ENCODE data around the gene FOXC2.

DNA sequence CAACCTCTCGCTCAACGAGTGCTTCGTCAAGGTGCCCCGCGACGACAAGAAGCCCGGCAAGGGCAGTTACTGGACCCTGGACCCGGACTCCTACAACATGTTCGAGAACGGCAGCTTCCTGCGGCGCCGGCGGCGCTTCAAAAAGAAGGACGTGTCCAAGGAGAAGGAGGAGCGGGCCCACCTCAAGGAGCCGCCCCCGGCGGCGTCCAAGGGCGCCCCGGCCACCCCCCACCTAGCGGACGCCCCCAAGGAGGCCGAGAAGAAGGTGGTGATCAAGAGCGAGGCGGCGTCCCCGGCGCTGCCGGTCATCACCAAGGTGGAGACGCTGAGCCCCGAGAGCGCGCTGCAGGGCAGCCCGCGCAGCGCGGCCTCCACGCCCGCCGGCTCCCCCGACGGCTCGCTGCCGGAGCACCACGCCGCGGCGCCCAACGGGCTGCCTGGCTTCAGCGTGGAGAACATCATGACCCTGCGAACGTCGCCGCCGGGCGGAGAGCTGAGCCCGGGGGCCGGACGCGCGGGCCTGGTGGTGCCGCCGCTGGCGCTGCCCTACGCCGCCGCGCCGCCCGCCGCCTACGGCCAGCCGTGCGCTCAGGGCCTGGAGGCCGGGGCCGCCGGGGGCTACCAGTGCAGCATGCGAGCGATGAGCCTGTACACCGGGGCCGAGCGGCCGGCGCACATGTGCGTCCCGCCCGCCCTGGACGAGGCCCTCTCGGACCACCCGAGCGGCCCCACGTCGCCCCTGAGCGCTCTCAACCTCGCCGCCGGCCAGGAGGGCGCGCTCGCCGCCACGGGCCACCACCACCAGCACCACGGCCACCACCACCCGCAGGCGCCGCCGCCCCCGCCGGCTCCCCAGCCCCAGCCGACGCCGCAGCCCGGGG lies 1.3 kb downstream of the FOXC2 start:
- TF ChIP-seq, protein P1, sequence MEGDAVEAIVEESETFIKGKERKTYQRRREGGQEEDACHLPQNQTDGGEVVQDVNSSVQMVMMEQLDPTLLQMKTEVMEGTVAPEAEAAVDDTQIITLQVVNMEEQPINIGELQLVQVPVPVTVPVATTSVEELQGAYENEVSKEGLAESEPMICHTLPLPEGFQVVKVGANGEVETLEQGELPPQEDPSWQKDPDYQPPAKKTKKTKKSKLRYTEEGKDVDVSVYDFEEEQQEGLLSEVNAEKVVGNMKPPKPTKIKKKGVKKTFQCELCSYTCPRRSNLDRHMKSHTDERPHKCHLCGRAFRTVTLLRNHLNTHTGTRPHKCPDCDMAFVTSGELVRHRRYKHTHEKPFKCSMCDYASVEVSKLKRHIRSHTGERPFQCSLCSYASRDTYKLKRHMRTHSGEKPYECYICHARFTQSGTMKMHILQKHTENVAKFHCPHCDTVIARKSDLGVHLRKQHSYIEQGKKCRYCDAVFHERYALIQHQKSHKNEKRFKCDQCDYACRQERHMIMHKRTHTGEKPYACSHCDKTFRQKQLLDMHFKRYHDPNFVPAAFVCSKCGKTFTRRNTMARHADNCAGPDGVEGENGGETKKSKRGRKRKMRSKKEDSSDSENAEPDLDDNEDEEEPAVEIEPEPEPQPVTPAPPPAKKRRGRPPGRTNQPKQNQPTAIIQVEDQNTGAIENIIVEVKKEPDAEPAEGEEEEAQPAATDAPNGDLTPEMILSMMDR (conservative IDR thresholded peaks at IDR 0.05 in 1 of 2, IDR thresholded peaks at IDR 0.05 in 1 of 2; ENCODE audit: extremely low read depth in 1 of 2, insufficient read depth in 1 of 2, low read depth in 1 of 2, low read length in 2 of 2): no peak
- TF ChIP-seq EZH2 (IDR thresholded peaks at IDR 0.05; ENCODE audit: borderline replicate concordance, low read length): no peak
